SU-DHL-6 (cell line): Measurements from ENCODE around the gene IRX4.

Source experiments
- H2AFZ ChIP-seq: fragments of 200-600 bp; sonication (generic); 2 replicates; pipeline ENCODE4 v1.6.1; 2014; ENCODE audit warnings: low read depth, mild to moderate bottlenecking, moderate library complexity, mixed read lengths, antibody characterized with exemption, low read length; ENCODE audit not compliant: severe bottlenecking
- H3F3A ChIP-seq: fragments of 200-600 bp; shearing (Covaris generic); 2 replicates; pipeline ENCODE4 v1.6.0; 2016; ENCODE audit warnings: antibody characterized with exemption, mild to moderate bottlenecking; ENCODE audit not compliant: insufficient read depth
- H3K27ac ChIP-seq: fragments of 200-600 bp; sonication (generic); 2 replicates; pipeline ENCODE4 v1.5.1; 2016; ENCODE audit warnings: low read depth, mild to moderate bottlenecking, low read length, moderate library complexity, mixed read lengths
- H3K27me3 ChIP-seq: fragments of 200-600 bp; sonication (generic), shearing (Covaris generic); 2 replicates; pipeline ENCODE4 v1.6.0; 2014; ENCODE audit warnings: mild to moderate bottlenecking, low read length
- H3K36me3 ChIP-seq: fragments of 200-600 bp; sonication (generic); 2 replicates; pipeline ENCODE4 v1.6.1; 2014; ENCODE audit warnings: mild to moderate bottlenecking, low read length, mixed read lengths
- H3K4me2 ChIP-seq: fragments of 300-600, 200-600 bp; shearing (Covaris generic), sonication (generic); 2 replicates; pipeline ENCODE4 v1.6.0; 2014; ENCODE audit warnings: low read length, low read depth, mild to moderate bottlenecking; ENCODE audit not compliant: poor library complexity, severe bottlenecking
- H3K4me3 ChIP-seq: fragments of 200-600 bp; sonication (generic); 2 replicates; pipeline ENCODE4 v1.5.1; 2014; ENCODE audit warnings: antibody characterized with exemption, low read length, mild to moderate bottlenecking, mixed read lengths; ENCODE audit not compliant: insufficient read depth, poor library complexity, severe bottlenecking
- H3K79me2 ChIP-seq: fragments of 200-600 bp; sonication (generic); 2 replicates; pipeline ENCODE4 v1.6.1; 2014; ENCODE audit warnings: mild to moderate bottlenecking, low read length, moderate library complexity; ENCODE audit not compliant: insufficient read depth
- H3K9ac ChIP-seq: fragments of 200-600 bp; sonication (generic); 2 replicates; pipeline ENCODE4 v1.7.0; 2014; ENCODE audit warnings: mild to moderate bottlenecking, low read length
- H3K9me2 ChIP-seq: fragments of 200-600 bp; sonication (generic); replicated peaks from 2 replicates; pipeline ENCODE4 v1.6.1; 2014; ENCODE audit warnings: low read length; ENCODE audit not compliant: insufficient read depth
- H3K9me3 ChIP-seq: fragments of 200-600 bp; sonication (generic); 2 replicates; pipeline ENCODE4 v1.6.1; 2014; ENCODE audit warnings: low read length, mixed read lengths; ENCODE audit not compliant: insufficient read depth
- H4K20me1 ChIP-seq: fragments of 200-600 bp; sonication (generic); 2 replicates; pipeline ENCODE4 v1.6.1; 2014; ENCODE audit warnings: low read depth, mild to moderate bottlenecking, antibody characterized with exemption, low read length, moderate library complexity, mixed read lengths
- EZH2phosphoT487 ChIP-seq: fragments of 200-600 bp; sonication (generic), shearing (Covaris generic); conservative IDR thresholded peaks from 2 replicates; pipeline ENCODE4 v1.6.1; 2018; ENCODE audit warnings: mild to moderate bottlenecking, antibody characterized with exemption, low read length, moderate library complexity, mixed read lengths
- TF ChIP-seq, protein P1 (sequence below): fragments of 200-600 bp; sonication (generic); IDR thresholded peaks from one replicate; pipeline ENCODE4 v1.5.1; 2017; ENCODE audit warnings: antibody characterized with exemption, mild to moderate bottlenecking, low read length, moderate library complexity; ENCODE audit not compliant: insufficient read depth, poor library complexity, severe bottlenecking

The IRX4 gene

DNA sequence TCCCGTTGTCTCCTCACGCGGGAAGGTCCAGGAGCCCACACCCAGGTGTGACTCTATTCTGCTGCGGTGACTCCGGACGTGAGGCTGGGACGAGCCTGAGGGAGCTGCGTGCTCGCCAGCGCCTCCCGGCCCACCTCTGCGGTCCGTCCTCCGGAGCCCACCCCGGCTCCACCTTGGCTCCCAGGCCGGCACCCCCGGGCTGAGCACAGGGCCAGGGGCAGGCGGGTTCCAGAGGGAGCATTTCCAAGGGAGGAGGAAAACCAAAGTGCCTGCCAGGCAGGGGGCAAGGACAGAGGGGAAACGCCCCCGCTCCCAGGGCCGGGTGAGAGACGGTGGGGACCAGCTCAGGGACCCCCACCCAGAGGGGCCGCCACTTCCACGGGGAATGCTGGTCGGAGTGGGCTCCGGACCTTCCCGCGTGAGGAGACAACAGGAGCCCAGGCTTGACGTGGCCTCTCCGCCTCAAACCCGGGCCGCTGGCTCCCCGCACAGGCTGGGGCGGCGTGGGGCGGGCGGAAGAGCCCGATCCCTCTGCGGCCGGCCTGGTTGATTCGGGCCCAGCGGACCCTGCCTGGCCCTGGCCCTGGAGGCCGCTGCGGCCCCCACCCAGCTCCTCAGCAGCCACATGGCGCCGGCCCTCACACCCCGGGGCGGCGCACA lies 26.0 kb downstream of the IRX4 start:
- no peaks in the 10 kb centered on the region for H3K79me2 ChIP-seq
- no peak overlapping the region for H3K4me3 ChIP-seq
- no peak overlapping the region for H2AFZ ChIP-seq
- no peak overlapping the region for H3K27ac ChIP-seq
- H3K9me2 ChIP-seq: no peaks in the 10 kb centered on the region
- no peak overlapping the region for H3K4me2 ChIP-seq
- TF ChIP-seq, protein P1, sequence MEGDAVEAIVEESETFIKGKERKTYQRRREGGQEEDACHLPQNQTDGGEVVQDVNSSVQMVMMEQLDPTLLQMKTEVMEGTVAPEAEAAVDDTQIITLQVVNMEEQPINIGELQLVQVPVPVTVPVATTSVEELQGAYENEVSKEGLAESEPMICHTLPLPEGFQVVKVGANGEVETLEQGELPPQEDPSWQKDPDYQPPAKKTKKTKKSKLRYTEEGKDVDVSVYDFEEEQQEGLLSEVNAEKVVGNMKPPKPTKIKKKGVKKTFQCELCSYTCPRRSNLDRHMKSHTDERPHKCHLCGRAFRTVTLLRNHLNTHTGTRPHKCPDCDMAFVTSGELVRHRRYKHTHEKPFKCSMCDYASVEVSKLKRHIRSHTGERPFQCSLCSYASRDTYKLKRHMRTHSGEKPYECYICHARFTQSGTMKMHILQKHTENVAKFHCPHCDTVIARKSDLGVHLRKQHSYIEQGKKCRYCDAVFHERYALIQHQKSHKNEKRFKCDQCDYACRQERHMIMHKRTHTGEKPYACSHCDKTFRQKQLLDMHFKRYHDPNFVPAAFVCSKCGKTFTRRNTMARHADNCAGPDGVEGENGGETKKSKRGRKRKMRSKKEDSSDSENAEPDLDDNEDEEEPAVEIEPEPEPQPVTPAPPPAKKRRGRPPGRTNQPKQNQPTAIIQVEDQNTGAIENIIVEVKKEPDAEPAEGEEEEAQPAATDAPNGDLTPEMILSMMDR: no peak
- TF ChIP-seq EZH2phosphoT487: no peak
- H3F3A ChIP-seq: no peaks in the 10 kb centered on the region
- no peaks in the 10 kb centered on the region for H3K9me3 ChIP-seq
- H3K36me3 ChIP-seq: no peaks in the 10 kb centered on the region
- no peak overlapping the region for H3K9ac ChIP-seq
- no peaks in the 10 kb centered on the region for H3K27me3 ChIP-seq
- H4K20me1 ChIP-seq: no peaks in the 10 kb centered on the region

DNA sequence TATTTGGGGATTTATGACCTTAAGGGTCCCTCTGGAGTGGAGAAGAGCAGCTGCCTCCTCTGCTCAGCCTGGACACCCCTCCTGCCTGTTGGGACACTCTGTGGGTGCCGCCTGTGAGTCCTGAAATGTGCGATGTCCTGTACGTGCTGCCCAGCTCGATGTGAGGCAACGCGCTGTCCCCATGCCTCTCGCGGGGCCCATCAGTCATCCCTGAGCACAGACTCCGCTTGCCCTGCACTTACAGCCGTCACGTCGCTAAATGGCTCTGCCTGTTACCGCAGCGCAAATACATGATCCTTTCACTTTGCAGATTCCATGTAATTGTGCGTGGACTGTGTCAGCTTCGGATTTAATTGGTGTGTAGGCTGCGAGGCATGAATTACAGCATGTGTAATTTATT lies 27.1 kb downstream of the IRX4 start:
- no peaks in the 10 kb centered on the region for H4K20me1 ChIP-seq
- no peak overlapping the region for H3K4me2 ChIP-seq
- no peaks in the 10 kb centered on the region for H3K79me2 ChIP-seq
- no peak overlapping the region for H3K27ac ChIP-seq
- no peaks in the 10 kb centered on the region for H3K9me3 ChIP-seq
- no peak overlapping the region for H3K4me3 ChIP-seq
- H3K9ac ChIP-seq: no peak overlapping the region
- TF ChIP-seq, protein P1: no peak
- no peak for TF ChIP-seq EZH2phosphoT487
- H3K36me3 ChIP-seq: no peaks in the 10 kb centered on the region
- no peaks in the 10 kb centered on the region for H3F3A ChIP-seq
- no peak overlapping the region for H2AFZ ChIP-seq
- no peaks in the 10 kb centered on the region for H3K27me3 ChIP-seq
- H3K9me2 ChIP-seq: no peaks in the 10 kb centered on the region

DNA sequence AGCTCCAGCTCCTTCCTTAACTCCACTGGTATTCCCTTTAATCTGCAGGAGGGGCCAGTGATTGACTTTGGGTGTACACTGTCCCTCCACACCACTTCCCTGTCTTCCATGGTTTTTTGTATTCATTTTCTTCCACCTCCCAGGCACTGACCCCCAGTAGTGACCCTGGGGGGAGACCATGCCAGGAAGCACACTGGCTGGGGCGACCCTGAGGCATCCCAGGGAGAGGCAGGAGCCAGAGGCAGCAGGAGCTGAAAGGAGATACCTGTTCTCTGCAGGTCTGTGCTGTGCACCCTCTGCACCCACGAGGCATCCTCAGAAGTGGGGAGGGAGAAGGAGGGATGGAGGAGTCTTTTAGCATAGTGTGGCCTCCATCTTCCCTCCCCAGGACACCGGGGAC lies 27.6 kb downstream of the IRX4 start:
- Histone ChIP-seq H3K27ac (no peak overlapping the region), H3K79me2 (no peaks in the 10 kb centered on the region), H3K36me3 (no peaks in the 10 kb centered on the region), H3K9me2 (no peaks in the 10 kb centered on the region), H2AFZ (no peak overlapping the region), H3K9me3 (no peaks in the 10 kb centered on the region), H3K27me3 (no peaks in the 10 kb centered on the region), H3F3A (no peaks in the 10 kb centered on the region), H3K4me3 (no peak overlapping the region), H3K9ac (no peak overlapping the region), H3K4me2 (no peak overlapping the region), H4K20me1 (no peaks in the 10 kb centered on the region)
- TF ChIP-seq EZH2phosphoT487: no peak

DNA sequence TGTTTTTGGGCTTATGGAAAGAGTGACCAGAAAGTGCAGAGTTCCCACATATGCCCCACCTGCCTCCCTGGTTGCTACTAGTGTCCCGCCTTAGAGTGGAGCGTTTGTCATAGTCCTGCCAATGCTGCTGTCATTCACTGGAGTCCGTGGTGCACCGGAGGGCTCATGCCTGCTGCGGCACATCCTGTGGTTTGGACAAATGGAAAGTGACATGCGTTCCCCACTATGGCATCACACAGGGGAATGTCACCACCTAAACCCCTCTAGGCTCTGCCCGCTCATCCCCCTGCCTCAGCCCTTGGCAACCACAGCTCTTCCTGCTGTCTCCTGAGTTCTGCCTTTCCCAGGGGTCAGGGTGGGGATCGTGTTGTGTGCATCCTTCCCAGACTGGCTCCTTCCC lies 29.2 kb downstream of the IRX4 start:
- Histone ChIP-seq H3K4me2 (no peak overlapping the region), H3F3A (no peaks in the 10 kb centered on the region), H3K27me3 (no peaks in the 10 kb centered on the region)

More for the DNA sequence above, 29.2 kb downstream of the IRX4 start:
- Histone ChIP-seq H4K20me1 (no peaks in the 10 kb centered on the region), H3K27ac (no peak overlapping the region), H3K9me2 (no peaks in the 10 kb centered on the region), H2AFZ (no peak overlapping the region), H3K79me2 (no peaks in the 10 kb centered on the region), H3K9me3 (no peaks in the 10 kb centered on the region), H3K36me3 (no peaks in the 10 kb centered on the region), H3K4me3 (no peak overlapping the region), H3K9ac (no peak overlapping the region)
- TF ChIP-seq EZH2phosphoT487: no peak
- TF ChIP-seq, protein P1: no peak
